ENCODE data around the gene HOXA13. TPM values are rescaled to one million over a fixed set of nuclear protein-coding genes. Genes with fewer than 3 reads are reported as not detected.

HOXA13 gene
- total RNA-seq, 2 experiments from 2014 or later: not detected

- no peak for DNase-seq
- H3K27ac Mint-ChIP-seq: no peak overlapping the region
- no peak for ATAC-seq
- H3K4me1 Mint-ChIP-seq (ENCODE audit: low read depth): peaks cover 20% of the 10 kb centered on the region
- intact Hi-C loops (cut with micrococcal nuclease): no loop called here
- H3K27me3 Mint-ChIP-seq: peaks cover 68% of the 10 kb centered on the region
- H3K36me3 Mint-ChIP-seq (ENCODE audit: low read depth): no peaks in the 10 kb centered on the region
- ChIA-PET POLR2A (interaction anchor here (1.0 kb wide), 1 partner anchor 37 kb away, joined by 3 read pairs; no protein-coding TSS in a partner anchor), CTCF (interaction anchor here (0.6 to 6.2 kb wide), 5 partner anchors 11 to 1287 kb away, joined by 3 to 63 read pairs (median 3); no protein-coding TSS in a partner anchor)
- TF ChIP-seq, protein P1, sequence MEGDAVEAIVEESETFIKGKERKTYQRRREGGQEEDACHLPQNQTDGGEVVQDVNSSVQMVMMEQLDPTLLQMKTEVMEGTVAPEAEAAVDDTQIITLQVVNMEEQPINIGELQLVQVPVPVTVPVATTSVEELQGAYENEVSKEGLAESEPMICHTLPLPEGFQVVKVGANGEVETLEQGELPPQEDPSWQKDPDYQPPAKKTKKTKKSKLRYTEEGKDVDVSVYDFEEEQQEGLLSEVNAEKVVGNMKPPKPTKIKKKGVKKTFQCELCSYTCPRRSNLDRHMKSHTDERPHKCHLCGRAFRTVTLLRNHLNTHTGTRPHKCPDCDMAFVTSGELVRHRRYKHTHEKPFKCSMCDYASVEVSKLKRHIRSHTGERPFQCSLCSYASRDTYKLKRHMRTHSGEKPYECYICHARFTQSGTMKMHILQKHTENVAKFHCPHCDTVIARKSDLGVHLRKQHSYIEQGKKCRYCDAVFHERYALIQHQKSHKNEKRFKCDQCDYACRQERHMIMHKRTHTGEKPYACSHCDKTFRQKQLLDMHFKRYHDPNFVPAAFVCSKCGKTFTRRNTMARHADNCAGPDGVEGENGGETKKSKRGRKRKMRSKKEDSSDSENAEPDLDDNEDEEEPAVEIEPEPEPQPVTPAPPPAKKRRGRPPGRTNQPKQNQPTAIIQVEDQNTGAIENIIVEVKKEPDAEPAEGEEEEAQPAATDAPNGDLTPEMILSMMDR (IDR thresholded peaks at IDR 0.05): no peak
- H3K4me3 Mint-ChIP-seq: peak overlapping the region; percentile 47
- no peaks in the 10 kb centered on the region for H3K9me3 Mint-ChIP-seq
Observed at GRCh38 chr7:27148031-27148755, 51.7 kb downstream of the HOXA13 start.

GRCh38 chr7:27147199-27148030 lies 52.5 kb downstream of the HOXA13 start, which contains the start of gene HOXA6:
TSS of gene HOXA6 (minus strand) at chr7:27147774. CDS start at chr7:27147749, 25 bp downstream.
- Mint-ChIP-seq H3K36me3 (ENCODE audit: low read depth) (no peaks in the 10 kb centered on the region), H3K4me3 (peak within 1 kb of the TSS; percentile 47), H3K27ac (no peak within 1 kb of the TSS), H3K4me1 (ENCODE audit: low read depth) (peaks cover 20% of the 10 kb centered on the region), H3K27me3 (peaks cover 65% of the 10 kb centered on the region), H3K9me3 (no peaks in the 10 kb centered on the region)
- ATAC-seq (no peak), DNase-seq (no peak)
- ChIA-PET CTCF (interaction anchor here (0.7 to 1.7 kb wide), 3 partner anchors 14 to 49 kb away, joined by 3 to 5 read pairs (median 3); no protein-coding TSS in a partner anchor), POLR2A (no interaction called here)
- intact Hi-C loops (cut with micrococcal nuclease): no loop called here
- TF ChIP-seq, protein P1 (IDR thresholded peaks at IDR 0.05): no peak

- POLR2A ChIA-PET: no interaction called here
- Mint-ChIP-seq H3K9me3 (no peaks in the 10 kb centered on the region), H3K4me3 (no peak overlapping the region), H3K27me3 (peaks cover 59% of the 10 kb centered on the region), H3K36me3 (ENCODE audit: low read depth) (no peaks in the 10 kb centered on the region), H3K4me1 (ENCODE audit: low read depth) (peaks cover 16% of the 10 kb centered on the region), H3K27ac (no peak overlapping the region)
- intact Hi-C loops (cut with micrococcal nuclease): no loop called here
- no peak for ATAC-seq
- TF ChIP-seq, protein P1 (IDR thresholded peaks at IDR 0.05): no peak
- CTCF ChIA-PET: interaction anchor here (1.7 kb wide), 1 partner anchor 14 kb away, joined by 5 read pairs; no protein-coding TSS in a partner anchor
- no peak for DNase-seq
Observed at GRCh38 chr7:27146491-27147198, 53.2 kb downstream of the HOXA13 start.

GRCh38 chr7:27145914-27146412 lies 53.9 kb downstream of the HOXA13 start:
- Mint-ChIP-seq H3K27me3 (peaks cover 53% of the 10 kb centered on the region), H3K27ac (no peak overlapping the region), H3K9me3 (no peaks in the 10 kb centered on the region), H3K4me1 (ENCODE audit: low read depth) (peaks cover 10% of the 10 kb centered on the region), H3K4me3 (no peak overlapping the region), H3K36me3 (ENCODE audit: low read depth) (no peaks in the 10 kb centered on the region)
- CTCF ChIA-PET: interaction anchor here (1.7 kb wide), 1 partner anchor 15 kb away, joined by 5 read pairs; no protein-coding TSS in a partner anchor
- ATAC-seq (no peak), DNase-seq (no peak)
- TF ChIP-seq, protein P1 (IDR thresholded peaks at IDR 0.05): no peak
- intact Hi-C loops (cut with micrococcal nuclease): no loop called here
- POLR2A ChIA-PET: no interaction called here
